Kidney tubule cell (primary cell): ENCODE measurements around the gene S100A3.
A peak's percentile ranks its signal among the peaks of the same experiment; 100 is the strongest.
"Not testable (repeated sequence)": the region's sequence is repeated elsewhere in the genome, so short reads cannot be mapped to it uniquely, and the experiment has no call there.

ENCODE experiments used
- DNase-seq: peaks from one replicate; pipeline ENCODE4 v3.0.0-alpha.2; 2018; ENCODE audit warnings: low spot score

Gene S100A3, protein sequence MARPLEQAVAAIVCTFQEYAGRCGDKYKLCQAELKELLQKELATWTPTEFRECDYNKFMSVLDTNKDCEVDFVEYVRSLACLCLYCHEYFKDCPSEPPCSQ

DNA sequence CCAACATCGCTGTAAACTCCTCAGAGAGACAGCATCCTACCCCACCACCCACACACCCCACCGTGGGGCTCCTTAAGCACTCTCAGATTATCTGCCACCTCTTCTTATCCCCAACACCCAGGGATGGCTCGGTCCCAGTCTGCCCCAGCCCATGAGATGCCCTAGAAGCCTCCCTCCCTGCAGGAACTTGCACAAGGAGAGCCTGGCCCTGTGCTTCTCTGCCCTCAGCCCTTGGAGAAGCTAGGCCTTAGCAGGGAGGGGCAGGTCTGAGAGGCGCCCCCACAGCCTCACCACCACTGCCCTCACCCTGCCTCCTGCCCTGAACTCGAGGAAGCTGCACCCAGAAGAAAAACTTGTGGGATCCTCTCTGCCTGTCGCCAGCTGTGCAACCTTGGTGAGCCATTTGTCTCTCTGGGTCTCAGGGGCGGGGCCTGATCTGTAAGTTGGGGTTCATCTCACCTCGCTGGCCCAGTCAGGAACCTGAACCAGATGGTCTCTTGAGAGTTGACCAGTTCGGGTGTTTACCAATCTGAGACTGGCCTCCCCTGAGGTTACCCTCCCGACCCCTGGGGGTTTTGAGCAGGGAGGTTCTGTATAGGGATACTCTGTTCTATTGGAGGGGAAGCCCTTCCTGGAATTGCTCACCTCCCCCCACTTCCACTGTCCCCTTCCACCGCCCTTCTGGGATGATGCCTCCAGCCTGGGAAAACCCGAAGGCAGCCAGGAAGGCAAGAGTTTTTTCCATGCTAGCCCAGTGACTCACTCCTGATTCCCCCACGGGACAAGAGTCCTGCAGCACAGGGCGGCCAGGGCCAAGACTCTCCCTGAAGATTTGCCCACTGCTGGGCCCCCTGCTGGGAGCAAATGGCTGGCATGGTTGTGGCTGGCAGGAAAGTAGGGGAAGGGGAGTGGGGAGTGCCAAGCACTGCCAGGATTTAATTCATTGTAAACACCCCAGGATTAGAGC, at the start of gene S100A3:
Gene S100A3 (minus strand): TSS at position 537 of the 967 bp plus-strand sequence. CDS start 773 bp downstream, outside the sequence.
- DNase-seq = peak; percentile 91

DNA sequence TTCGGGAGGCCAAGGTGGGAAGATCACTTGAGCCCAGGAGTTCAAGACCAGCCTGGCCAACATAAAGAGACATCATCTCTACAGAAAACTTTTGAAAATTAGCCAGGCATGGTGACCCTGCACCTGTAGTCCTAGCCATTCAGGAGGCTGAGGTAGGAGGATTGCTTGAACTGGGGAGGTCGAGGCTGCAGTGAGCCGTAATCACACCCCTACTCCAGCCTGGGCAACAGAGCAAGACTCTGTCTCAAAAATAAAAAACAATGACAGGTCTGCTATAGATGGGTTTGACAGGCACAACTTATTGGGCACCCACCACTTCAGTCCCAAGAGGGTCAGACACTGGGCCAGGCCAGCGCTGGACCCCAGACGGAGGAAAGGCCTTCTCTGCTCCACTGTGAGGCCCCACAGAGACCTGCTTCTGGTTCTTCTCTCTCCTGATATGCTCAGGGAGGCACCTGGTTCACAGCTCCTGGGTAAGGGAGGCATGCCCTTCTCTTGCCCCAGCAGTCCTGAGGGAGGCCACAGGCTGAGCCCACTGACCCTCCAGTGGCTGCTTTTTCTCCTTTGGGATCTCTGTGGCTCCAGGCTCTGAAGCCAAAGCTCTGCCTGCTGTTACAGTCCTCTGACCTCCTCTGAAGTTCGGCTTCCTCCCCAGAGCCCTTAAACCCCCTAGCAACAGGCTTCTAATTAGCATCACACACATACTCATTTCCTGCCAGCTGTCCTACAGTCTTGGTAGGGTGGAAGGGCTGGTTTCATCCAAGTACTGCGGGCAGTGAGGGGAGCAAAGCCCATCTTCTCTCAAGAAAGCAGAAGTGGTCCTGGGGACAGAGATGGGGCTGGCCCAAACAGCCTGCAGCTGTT, 49.5 kb upstream of the S100A3 start:
- peak; percentile 44 for DNase-seq

DNA sequence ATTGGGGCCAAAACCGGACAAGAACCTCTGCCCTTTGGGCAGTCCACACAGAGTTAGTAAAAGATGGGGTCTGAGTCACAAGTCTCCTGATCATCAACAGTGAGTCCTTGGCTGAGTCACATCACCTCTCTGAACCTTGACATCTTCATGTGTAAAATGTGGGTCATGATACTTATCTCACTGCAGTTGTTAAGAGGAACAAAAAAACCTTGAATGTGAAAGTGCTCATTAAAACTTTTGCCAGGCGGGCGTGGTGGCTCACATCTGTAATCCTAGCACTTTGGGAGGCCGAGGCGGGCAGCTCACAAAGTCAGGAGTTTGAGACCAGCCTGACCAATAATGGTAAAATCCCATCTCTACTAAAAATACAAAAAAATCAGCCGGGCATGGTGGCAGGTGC, 48.1 kb upstream of the S100A3 start:
- peak; percentile 85 for DNase-seq

DNA sequence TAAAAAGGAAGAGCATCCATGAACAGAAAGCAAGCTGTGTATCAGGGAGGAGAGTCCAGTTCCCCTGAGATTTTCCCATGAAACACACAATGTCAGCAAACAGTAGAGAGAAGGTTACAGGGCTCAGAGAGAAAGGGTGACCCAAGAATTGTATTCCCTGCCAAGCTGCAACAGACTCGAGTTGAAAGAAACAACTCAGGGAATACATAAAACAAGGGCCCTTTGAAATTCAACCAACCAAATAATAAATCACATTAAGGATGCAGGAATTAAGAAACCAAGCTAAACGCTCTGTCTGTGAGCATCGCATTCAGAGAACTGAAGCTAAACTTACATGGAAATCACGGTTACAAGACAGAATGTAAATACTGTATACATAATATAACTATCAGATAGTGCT, 43.7 kb upstream of the S100A3 start:
- no peak for DNase-seq

DNA sequence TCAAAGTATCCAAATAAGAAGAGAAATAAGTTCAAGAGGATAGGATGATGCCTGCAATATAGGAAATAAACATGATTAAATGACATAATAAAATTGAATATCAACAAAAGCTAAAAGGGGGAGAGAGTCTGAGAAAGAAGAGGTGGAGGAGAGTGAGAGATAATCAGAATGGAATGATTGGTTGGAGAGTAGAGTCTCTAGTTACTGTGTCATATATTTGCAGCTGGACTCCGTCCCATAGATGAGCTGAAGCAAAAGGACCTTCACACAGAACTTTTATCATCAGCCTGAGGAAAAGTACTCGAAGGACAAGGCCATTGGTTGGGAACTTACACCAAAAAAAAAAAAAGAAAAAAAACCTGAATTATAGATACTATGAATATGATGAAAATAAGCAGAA, 39.4 kb upstream of the S100A3 start:
- no peak for DNase-seq

DNA sequence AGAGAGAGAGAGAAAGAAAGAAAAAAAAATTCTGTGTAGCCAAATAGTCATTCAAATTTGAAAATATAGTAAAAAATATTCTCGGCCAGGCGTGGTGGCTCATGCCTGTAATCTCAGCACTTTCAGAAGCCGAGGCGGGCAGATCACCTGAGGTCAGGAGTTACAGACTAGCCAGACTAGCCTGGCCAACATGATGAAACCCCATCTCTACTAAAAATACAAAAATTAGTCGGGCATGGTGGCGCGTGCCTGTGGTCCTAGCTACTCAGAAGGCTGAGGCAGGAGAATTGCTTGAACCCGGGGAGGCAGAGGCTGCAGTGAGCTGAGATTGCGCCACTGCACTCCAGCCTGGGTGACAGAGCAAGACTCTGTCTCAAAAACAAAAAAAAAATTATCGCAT, 39.0 kb upstream of the S100A3 start:
- DNase-seq = not testable (repeated sequence)

DNA sequence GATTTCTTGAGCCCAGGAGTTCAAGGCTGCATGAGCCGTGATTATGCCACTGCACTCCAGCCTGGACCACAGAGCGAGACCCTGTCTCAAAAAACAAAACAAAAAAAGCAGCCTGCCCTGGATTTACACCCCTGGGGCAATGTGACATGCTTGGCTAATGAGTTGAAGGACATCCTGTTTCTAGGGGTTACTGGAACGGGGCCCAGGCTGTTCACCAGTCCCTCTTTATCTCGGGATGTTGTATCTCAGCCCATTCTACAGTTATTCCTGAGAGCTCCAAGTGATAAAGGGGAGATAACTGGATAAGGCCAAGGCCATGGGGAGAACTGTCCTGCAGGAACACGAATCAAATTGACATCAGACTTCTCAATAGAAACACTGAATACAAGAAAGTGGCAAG, 38.3 kb upstream of the S100A3 start:
- peak; percentile 1 for DNase-seq

DNA sequence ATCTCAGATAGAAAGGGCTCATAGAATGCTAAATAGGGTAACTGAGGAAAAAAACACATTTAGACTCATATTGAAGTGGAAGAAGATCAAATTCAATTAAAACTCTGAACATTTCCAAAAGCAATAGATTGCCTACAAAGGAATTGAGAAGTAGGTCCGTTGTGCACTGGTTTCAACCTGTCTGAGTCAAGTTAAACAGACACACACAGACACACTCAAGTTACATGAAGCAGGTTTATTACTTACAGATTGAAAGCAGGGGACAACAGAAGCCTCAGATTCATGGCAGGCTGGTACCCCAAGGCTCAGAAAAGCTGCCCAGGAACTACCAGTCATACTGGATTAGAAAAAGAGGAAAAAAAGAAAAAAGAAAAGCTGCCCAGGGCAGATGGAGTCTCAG, 37.3 kb upstream of the S100A3 start:
- DNase-seq = peak; percentile 0

DNA sequence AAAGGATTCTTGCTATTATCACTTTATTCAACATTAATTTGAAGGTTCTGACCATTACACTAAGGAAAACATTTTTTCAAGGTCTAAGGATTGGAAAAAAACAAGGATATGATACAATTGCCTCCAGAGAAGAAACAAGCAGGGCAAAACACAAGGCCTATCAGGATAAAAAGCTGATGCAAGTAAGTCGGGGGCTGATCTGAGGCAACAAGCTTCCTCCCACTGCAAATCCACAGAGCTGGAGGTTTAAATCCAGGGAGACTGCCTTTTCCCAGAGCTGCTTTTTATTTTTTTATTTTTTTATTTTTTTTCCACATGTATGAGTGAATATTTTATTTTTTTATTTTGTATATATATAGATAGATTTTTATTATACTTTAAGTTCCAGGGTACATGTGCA, 35.9 kb upstream of the S100A3 start:
- DNase-seq = no peak

DNA sequence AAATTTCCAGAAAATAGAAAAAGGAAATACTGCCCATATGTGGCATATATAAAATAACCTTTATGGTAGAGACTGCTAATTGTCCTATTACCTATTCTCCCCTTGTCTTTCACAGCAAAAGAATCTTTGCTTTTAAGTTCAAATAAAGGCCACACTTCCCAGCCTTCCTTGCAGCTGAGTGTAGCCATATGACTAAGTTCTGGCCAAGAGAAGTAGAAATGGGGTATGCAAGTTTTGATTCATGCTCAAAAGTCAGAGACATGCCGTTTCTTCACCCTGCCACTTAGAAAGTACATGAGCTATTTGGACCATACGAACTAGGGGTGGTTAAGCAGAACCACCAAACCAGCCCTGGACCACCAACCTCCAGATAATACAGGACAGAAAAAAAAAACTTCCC, 34.9 kb upstream of the S100A3 start:
- peak; percentile 1 for DNase-seq

DNA sequence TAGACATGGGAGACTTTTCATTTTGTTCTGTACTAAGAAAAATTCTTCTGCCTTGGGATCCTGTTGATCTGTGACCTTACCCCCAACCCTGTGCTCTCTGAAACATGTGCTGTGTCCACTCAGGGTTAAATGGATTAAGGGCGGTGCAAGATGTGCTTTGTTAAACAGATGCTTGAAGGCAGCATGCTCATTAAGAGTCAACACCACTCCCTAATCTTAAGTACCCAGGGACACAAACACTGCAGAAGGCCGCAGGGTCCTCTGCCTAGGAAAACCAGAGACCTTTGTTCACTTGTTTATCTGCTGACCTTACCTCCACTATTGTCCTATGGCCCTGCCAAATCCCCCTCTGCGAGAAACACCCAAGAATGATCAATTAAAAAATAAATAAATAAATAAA, 34.5 kb upstream of the S100A3 start:
- not testable (repeated sequence) for DNase-seq

DNA sequence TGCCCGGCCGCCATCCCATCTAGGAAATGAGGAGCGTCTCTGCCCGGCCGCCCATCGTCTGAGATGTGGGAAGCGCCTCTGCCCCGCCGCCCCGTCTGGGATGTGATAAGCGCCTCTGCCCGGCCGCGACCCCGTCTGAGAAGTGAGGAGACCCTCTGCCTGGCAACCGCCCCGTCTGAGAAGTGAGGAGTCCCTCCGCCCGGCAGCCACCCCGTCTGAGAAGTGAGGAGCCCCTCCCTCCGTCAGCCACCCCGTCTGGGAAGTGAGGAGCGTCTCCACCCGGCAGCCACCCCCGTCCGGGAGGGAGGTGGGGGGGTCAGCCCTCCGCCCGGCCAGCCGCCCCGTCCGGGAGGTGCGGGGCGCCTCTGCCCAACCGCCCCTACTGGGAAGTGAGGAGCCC, 33.8 kb upstream of the S100A3 start:
- not testable (repeated sequence) for DNase-seq

DNA sequence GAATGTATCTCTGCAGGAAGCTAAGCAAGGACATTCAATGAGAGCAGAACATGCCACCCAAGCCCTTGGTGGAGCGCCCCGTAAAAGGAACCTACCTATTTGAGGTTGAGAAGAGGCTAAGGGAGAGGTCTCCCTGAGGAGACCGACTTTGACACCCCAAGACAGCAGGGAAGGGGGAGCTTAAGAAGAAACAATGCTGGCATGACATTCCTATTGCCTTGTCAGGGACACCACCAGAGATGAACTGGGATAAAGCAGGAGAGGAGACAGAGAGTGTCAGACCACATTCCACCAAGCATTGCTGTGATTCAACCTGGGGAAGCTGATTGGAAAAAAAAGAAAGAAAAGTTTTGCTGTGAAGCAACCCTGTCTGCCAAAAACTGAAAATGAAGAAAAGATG, 29.9 kb upstream of the S100A3 start:
- no peak for DNase-seq

DNA sequence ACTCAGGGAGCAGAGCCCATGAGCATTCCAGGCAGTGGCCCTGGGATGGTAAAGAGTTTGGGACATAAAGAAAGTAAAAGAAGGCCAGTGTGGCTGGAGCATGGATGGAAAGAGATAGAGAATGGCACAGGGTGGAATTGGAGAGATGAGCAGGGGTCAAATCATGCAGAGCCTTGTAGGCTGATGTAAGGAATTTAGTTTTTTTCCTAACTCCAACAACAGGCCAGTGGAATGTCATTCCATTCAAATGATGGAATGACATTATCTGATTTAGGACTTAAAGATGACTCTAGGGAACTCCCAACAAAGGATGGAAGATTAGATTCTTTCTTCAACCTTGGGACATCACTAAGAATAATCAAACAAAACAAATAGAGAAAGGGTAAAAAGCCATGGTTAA, 29.4 kb upstream of the S100A3 start:
- DNase-seq = peak; percentile 31

DNA sequence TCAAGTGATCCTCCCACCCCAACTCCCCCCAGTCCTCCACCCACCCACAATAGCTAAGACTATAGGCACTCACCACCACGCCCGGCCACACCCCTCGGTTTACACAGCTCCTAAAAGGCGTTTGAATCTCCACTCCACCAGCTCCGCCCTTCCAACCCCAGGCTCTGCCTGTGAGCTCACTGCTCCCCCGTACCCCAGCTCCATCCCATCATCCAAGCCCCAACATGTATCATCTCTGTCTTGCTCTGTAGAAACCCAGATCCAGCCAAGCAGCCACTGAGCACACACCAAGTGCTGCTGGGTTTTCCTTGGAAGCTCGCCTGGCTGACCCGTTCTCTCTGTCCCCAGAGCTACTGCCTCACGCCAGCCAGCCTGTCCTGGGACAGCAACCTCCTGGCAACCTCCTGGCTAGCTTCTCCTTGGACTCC, 28.6 kb upstream of the S100A3 start:
- DNase-seq = no peak

DNA sequence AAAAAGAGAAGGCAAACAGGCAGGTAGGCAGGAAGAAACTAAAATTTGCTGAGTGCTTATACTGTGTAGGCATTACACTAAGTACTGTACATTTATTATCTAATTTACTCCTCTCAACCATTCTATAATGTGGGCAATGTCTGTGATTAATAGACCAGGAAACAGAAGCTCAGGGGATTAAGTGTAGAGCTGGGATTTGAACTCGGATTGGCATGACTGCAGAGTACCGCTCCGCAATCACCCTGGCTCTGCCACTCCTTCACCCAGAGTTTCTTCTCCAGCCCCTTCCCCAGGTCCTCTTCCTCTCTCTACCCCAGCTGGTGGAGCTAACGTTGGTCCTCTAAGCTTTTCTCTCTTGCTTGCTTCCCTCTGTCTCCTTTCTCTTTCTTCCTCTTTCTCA, 28.1 kb upstream of the S100A3 start:
- no peak for DNase-seq

DNA sequence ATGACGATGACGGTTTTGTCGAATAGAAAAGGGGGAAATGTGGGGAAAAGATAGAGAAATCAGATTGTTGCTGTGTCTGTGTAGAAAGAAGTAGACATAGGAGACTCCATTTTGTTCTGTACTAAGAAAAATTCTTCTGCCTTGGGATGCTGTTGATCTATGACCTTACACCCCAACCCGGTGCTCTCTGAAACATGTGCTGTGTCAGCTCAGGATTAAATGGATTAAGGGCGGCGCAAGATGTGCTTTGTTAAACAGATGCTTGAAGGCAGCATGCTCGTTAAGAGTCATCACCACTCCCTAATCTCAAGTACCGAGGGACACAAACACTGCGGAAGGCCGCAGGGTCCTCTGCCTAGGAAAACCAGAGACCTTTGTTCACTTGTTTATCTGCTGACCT, 26.4 kb upstream of the S100A3 start:
- DNase-seq = not testable (repeated sequence)

DNA sequence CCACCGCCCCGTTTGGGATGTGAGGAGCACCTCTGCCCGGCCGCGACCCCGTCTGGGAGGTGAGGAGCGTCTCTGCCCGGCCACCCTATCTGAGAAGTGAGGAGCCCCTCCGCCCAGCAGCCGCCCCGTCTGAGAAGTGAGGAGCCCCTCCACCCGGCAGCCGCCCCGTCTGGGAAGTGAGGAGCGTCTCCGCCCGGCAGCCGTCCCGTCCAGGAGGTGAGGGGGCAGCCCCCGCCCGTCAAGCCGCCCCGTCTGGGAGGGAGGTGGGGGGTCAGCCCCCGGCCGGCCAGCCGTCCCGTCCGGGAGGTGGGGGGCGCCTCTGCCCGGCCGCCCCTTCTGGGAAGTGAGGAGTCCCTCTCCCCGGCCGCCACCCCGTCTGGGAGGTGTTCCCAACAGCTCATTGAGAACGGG, 26.0 kb upstream of the S100A3 start:
- not testable (repeated sequence) for DNase-seq

DNA sequence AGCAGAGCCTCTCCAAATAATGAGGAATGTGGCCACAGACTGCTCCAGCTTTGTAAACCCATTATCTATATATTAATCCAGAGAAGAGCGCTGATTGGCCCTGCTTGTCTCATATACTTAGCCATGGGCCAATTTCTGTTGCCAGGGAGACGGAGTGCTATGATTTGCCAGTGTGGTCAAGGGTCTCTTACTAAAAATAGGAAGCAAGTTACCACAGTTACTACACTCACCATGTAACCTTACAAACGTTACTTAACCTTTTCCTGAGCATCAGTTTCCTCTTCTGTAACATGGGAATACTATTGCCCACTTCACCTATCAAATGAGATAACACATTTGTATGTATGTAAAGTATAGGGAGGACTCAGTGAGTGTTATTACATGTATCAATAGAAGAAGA, 24.3 kb upstream of the S100A3 start:
- no peak for DNase-seq

DNA sequence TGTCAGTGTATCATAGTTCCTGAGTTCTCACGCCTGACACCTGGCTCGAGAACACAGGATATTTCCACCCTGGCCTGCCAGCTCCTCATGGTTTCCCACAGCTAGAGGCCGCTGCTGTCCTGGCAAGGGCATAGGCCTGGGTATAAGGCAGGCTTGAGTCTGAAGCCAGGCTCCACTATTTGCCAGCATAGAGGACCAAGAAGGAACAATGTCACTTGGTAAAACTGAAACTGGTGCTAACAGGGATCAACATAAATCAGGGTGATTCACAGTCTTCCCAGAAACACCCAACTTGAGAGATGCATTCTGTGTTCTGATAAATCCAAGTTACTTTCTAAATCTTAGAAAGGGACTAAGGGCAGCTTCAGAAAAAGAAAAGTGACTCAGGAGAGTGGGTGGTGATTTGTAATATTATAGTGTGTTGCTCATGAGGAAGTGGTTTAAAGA, 23.5 kb upstream of the S100A3 start:
- DNase-seq = peak; percentile 93

DNA sequence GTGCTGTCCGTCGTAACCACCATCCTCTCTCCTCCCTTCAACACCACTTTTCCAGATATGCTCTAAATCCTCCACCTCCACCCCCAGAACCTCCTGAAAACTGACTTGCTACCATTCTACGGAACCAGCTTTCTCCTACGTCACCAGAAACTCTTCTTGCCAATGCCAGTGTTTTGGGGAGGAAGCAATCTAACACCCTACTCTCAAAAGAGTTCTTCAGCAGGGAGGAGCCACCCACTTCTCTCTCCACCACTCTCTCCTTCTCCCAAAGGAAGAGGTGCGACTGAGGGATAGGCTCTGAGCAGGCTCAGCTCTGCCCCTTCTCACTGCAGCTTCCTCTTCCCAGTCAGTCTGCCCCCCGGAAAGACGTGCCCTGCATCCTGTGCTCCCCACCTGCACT, 22.6 kb upstream of the S100A3 start:
- DNase-seq = no peak

DNA sequence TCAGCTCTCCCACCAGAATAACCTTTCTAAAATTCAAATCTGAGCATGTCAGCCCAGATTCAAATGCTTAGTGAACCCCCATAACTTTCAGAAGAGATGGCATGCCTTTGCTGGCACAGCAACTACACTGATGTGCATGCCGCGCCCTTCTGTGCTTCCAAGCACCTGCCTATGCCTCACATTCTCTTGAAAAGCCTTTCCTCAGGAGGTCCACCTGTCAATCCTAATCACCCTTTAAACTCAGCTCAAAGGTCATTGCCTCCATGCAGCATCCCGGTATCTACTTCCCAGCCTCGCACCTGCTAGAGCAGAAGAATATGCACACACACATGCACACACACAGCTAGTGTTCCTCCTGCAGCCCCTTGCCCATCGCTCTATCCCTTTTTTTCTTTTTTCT, 21.8 kb upstream of the S100A3 start:
- no peak for DNase-seq

DNA sequence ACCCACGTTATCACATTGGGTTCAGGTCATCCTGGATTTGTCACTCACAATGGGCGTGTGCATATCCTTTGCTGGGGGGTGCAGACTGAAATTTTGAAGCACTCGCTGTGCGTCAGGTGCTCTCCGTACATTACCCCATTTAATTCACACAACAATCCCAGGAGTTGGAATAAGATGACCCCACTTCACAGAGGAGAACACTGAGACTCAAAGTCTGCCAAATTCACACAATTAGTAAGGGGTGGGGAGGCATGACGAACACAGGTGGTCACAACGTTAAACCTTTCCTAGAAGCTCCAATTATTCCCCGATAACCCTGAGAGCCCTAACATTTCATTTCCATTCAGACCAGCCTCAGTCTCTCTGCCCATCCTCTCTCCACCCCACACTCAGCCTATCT, 20.4 kb upstream of the S100A3 start:
- no peak for DNase-seq
